Lung (tissue), 12 donors: ENCODE measurements around the gene MAPKBP1. TPM values are rescaled to one million over a fixed set of nuclear protein-coding genes. Genes with fewer than 3 reads are reported as not detected.

Experiments
- ATAC-seq: fragments of 200-7000 bp; cut with Tn5 transposase; one replicate; pipeline ENCODE4 v1.9.1; 2020; ENCODE audit warnings: moderate number of reproducible peaks; ENCODE audit not compliant: insufficient read depth, low FRiP score
- DNase-seq, 3 donors: peaks; one replicate each; pipeline ENCODE4 v3.0.0-alpha.2; 2013 to 2017
- H3K27ac ChIP-seq, 2 donors: one replicate each; pipeline ENCODE4 v1.5.1; 2013; ENCODE audit warnings: mild to moderate bottlenecking in 2 of 2, moderate library complexity in 2 of 2, control low read depth in 1 of 2, inconsistent platforms in 1 of 2, low read depth in 1 of 2, low read length in 1 of 2
- H3K27me3 ChIP-seq, 3 donors: one replicate each; pipeline ENCODE4 v1.5.1; 2013; ENCODE audit warnings: low read length in 2 of 3; ENCODE audit not compliant: control insufficient read depth in 3 of 3, insufficient read depth in 3 of 3
- H3K36me3 ChIP-seq, 4 donors: one replicate each; pipeline ENCODE4 v1.5.1; 2013; ENCODE audit warnings: low read length in 4 of 4, mild to moderate bottlenecking in 1 of 4, moderate library complexity in 1 of 4; ENCODE audit not compliant: control insufficient read depth in 4 of 4, insufficient read depth in 4 of 4
- H3K4me1 ChIP-seq, 5 donors: one replicate each; pipeline ENCODE4 v1.5.1; 2013; ENCODE audit warnings: low read length in 5 of 5, mild to moderate bottlenecking in 2 of 5, moderate library complexity in 1 of 5; ENCODE audit not compliant: control insufficient read depth in 5 of 5, insufficient read depth in 5 of 5
- H3K4me3 ChIP-seq: one replicate; pipeline ENCODE4 v1.5.1; 2013; ENCODE audit warnings: mild to moderate bottlenecking, control low read depth, moderate library complexity
- H3K9ac ChIP-seq, 2 donors: one replicate each; pipeline ENCODE4 v1.5.1; 2013; ENCODE audit warnings: low read length in 2 of 2, control low read depth in 1 of 2; ENCODE audit not compliant: insufficient read depth in 1 of 2
- H3K9me3 ChIP-seq, 4 donors: one replicate each; pipeline ENCODE4 v1.5.1; 2013; ENCODE audit warnings: low read length in 3 of 4, mild to moderate bottlenecking in 1 of 4, moderate library complexity in 1 of 4; ENCODE audit not compliant: control insufficient read depth in 4 of 4, insufficient read depth in 3 of 4
- WGBS, 2 donors: extraction: QIAGEN DNeasy Blood & Tissue Kit; methylation state at CpG; one replicate each; pipeline ENCODE4 v1.1.7; 2013; 5-methylcytosine and 5-hydroxymethylcytosine counted together
- polyA plus RNA-seq, 2 donors: library from polyadenylated mRNA; stranded (reverse); fragments of 200-250 nt; gene quantifications; one replicate each; pipeline ENCODE4 v1.2.1, GENCODE V29; 2013
- total RNA-seq, 2 donors: library from RNA; depleted of rRNA in 1 of 2; stranded (reverse); fragments of >200 nt in 1 of 2; gene quantifications; one replicate each; pipeline ENCODE4 v1.2.1, GENCODE V29; 2014 to 2021
- TF ChIP-seq, protein P1 (sequence below): IDR thresholded peaks from 2 replicates; pipeline ENCODE4 v1.5.1; 2012; ENCODE audit warnings: mild to moderate bottlenecking; ENCODE audit errors: control extremely low read depth, extremely low read depth
- donor health status: control.
- donor health status: control.
- donor health status: Bipolar disorder and iron deficiency.
- donor health status: healthy.
- donor health status: DM: yes; HTN: yes; CAD: no.

MAPKBP1 gene
- total and polyA plus RNA-seq, 4 donors, result 7.2 to 25.7 (median 16.4) TPM

DNA sequence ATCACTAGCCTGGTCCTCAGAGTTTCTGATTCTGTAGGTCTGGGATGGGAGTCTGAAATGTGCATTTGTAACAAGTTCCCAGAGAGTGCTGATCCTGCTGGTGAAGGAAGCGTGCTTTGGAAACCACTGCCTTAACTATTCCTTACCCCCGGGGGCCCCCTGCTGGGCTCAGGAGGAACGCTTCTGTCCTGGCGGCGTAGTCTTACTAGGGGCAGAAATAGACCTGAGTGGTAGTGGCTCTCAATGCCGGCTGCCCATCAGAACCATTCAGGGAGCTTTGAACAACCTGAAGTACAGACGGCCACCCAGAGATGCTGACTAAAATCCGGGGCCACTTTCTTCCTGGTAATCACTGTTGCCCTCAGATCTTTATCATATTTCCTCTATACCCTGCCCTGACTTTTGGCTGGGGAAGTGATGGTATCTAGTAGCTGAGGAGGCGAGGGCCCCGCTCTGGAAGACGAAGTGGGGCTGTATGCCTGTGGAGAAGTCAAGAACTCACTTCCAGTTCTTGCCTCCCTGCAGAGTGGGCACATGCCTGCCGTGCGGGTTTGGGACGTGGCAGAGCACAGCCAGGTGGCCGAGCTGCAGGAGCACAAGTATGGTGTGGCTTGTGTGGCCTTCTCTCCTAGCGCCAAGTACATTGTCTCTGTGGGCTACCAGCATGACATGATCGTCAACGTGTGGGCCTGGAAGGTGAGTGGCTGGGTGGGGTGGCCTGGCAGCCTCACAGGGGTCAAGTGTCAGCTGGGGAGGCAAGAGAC, 37.3 kb downstream of the MAPKBP1 start:
- ATAC-seq (peak; percentile 85), DNase-seq (peak; percentile 88 to 90 (median 88))
- TF ChIP-seq, protein P1, sequence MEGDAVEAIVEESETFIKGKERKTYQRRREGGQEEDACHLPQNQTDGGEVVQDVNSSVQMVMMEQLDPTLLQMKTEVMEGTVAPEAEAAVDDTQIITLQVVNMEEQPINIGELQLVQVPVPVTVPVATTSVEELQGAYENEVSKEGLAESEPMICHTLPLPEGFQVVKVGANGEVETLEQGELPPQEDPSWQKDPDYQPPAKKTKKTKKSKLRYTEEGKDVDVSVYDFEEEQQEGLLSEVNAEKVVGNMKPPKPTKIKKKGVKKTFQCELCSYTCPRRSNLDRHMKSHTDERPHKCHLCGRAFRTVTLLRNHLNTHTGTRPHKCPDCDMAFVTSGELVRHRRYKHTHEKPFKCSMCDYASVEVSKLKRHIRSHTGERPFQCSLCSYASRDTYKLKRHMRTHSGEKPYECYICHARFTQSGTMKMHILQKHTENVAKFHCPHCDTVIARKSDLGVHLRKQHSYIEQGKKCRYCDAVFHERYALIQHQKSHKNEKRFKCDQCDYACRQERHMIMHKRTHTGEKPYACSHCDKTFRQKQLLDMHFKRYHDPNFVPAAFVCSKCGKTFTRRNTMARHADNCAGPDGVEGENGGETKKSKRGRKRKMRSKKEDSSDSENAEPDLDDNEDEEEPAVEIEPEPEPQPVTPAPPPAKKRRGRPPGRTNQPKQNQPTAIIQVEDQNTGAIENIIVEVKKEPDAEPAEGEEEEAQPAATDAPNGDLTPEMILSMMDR, result peak; percentile 92
- H3K9me3 ChIP-seq, result no peaks in the 10 kb centered on the region
- no peak overlapping the region for H3K4me3 ChIP-seq
- H3K27me3 ChIP-seq, result no peaks in the 10 kb centered on the region
- peaks cover 0 to 32% (median 11%) of the 10 kb centered on the region in 4 donors for H3K36me3 ChIP-seq
- no peak overlapping the region for H3K9ac ChIP-seq
- WGBS, 2 donors, result 43 to 46% methylated on average over 18 of the region's 18 CpGs
- H3K27ac ChIP-seq, result no peak overlapping the region
- H3K4me1 ChIP-seq, result no peaks in the 10 kb centered on the region

DNA sequence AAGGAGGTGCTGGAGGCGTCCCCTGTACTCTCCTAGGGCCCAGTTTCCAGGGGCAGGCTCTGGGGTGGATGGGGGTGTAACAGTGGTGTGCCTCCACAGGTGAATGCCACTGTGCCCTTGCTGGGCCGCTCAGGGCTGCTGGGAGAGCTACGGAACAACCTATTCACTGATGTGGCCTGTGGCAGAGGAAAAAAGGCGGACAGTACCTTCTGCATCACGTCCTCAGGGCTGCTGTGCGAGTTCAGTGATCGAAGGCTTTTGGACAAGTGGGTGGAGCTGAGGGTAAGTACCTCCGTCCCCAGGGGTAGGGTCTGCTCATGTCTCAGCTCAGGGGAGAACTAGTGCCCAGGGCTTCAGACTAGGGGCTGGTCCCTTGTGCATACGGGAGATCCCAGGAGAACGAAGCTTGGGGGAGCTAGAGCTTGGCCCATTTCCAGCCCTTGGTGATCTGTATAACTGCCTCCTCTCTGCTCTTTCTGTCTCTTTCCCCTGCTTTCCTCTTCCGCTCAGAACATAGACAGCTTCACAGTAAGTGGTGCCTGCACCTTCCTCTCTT, 38.6 kb downstream of the MAPKBP1 start:
- peaks cover 0 to 3% (median 0%) of the 10 kb centered on the region in 4 donors for H3K9me3 ChIP-seq
- H3K27me3 ChIP-seq, result no peaks in the 10 kb centered on the region
- ATAC-seq (no peak), DNase-seq (no peak)
- H3K9ac ChIP-seq, result no peak overlapping the region
- no peak overlapping the region for H3K27ac ChIP-seq
- no peaks in the 10 kb centered on the region for H3K4me1 ChIP-seq
- TF ChIP-seq, protein P1, result no peak
- 95 to 96% methylated on average over 11 of the region's 11 CpGs for WGBS, 2 donors
- peaks cover 5 to 45% (median 17%) of the 10 kb centered on the region in 4 donors for H3K36me3 ChIP-seq
- no peak overlapping the region for H3K4me3 ChIP-seq

DNA sequence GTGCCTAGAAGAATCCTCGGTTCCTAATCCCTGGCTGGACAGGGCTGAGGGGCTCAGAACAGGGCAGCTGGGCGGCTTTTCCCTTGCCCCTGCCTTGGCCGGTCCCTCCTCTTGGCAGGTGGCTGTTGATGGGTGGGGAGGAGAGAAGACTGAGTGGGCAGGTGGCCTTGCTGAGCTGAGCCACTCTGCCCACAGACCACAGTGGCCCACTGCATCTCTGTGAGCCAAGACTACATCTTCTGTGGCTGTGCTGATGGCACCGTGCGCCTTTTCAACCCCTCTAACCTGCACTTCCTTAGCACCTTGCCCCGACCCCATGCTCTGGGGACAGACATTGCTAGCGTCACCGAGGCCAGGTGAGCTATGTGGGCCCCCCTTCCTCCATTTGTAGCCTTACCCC, 39.1 kb downstream of the MAPKBP1 start:
- no peak for DNase-seq
- Histone ChIP-seq H3K27ac (no peak overlapping the region), H3K9ac (no peak overlapping the region), H3K27me3 (no peaks in the 10 kb centered on the region), H3K4me3 (no peak overlapping the region), H3K9me3 (peaks cover 0 to 3% (median 0%) of the 10 kb centered on the region in 4 donors), H3K36me3 (peaks cover 6 to 50% (median 22%) of the 10 kb centered on the region in 4 donors), H3K4me1 (no peaks in the 10 kb centered on the region)
- TF ChIP-seq, protein P1, result no peak
- ATAC-seq, result no peak
- 95% methylated on average over 7 to 8 of the region's 8 CpGs for WGBS, 2 donors
